ENCODE data around the gene QDPR.
"Not testable (repeated sequence)": the region's sequence is repeated elsewhere in the genome, so short reads cannot be mapped to it uniquely, and the experiment has no call there.

The QDPR gene

GRCh38 chr4:17544205-17544604, 32.3 kb upstream of the QDPR start:
- peaks cover 4% of the 10 kb centered on the region for H3K27me3 Mint-ChIP-seq
- H3K36me3 Mint-ChIP-seq, result no peaks in the 10 kb centered on the region
- no peaks in the 10 kb centered on the region for H3K9me3 Mint-ChIP-seq (ENCODE audit: low read depth)
- no peak overlapping the region for H3K27ac Mint-ChIP-seq
- no peak overlapping the region for H3K4me3 Mint-ChIP-seq
- peaks cover 2% of the 10 kb centered on the region for H3K4me1 Mint-ChIP-seq (ENCODE audit: low read depth)

GRCh38 chr4:17537060-17537459, 25.2 kb upstream of the QDPR start:
- not testable (repeated sequence) for H3K27ac Mint-ChIP-seq; H3K4me1 Mint-ChIP-seq (ENCODE audit: low read depth); H3K4me3 Mint-ChIP-seq; H3K36me3 Mint-ChIP-seq; H3K9me3 Mint-ChIP-seq (ENCODE audit: low read depth); H3K27me3 Mint-ChIP-seq

GRCh38 chr4:17535906-17536305, 24.0 kb upstream of the QDPR start:
- no peak overlapping the region for H3K27ac Mint-ChIP-seq
- peaks cover 1% of the 10 kb centered on the region for H3K27me3 Mint-ChIP-seq
- H3K9me3 Mint-ChIP-seq (ENCODE audit: low read depth), result no peaks in the 10 kb centered on the region
- H3K4me3 Mint-ChIP-seq, result no peak overlapping the region
- no peaks in the 10 kb centered on the region for H3K4me1 Mint-ChIP-seq (ENCODE audit: low read depth)
- no peaks in the 10 kb centered on the region for H3K36me3 Mint-ChIP-seq

GRCh38 chr4:17535242-17535641, 23.4 kb upstream of the QDPR start:
- H3K4me3 Mint-ChIP-seq, result no peak overlapping the region
- H3K27ac Mint-ChIP-seq, result no peak overlapping the region
- no peaks in the 10 kb centered on the region for H3K36me3 Mint-ChIP-seq
- H3K4me1 Mint-ChIP-seq (ENCODE audit: low read depth), result no peaks in the 10 kb centered on the region
- no peaks in the 10 kb centered on the region for H3K9me3 Mint-ChIP-seq (ENCODE audit: low read depth)
- peaks cover 3% of the 10 kb centered on the region for H3K27me3 Mint-ChIP-seq

- no peaks in the 10 kb centered on the region for H3K9me3 Mint-ChIP-seq (ENCODE audit: low read depth)
- no peak overlapping the region for H3K27ac Mint-ChIP-seq
- no peaks in the 10 kb centered on the region for H3K36me3 Mint-ChIP-seq
- no peaks in the 10 kb centered on the region for H3K4me1 Mint-ChIP-seq (ENCODE audit: low read depth)
- H3K27me3 Mint-ChIP-seq, result peaks cover 1% of the 10 kb centered on the region
- H3K4me3 Mint-ChIP-seq, result no peak overlapping the region
Measured at GRCh38 chr4:17534705-17535104, 22.8 kb upstream of the QDPR start.

GRCh38 chr4:17531538-17532285, 19.8 kb upstream of the QDPR start:
- Mint-ChIP-seq H3K27me3 (peaks cover 10% of the 10 kb centered on the region), H3K27ac (no peak overlapping the region), H3K9me3 (ENCODE audit: low read depth) (no peaks in the 10 kb centered on the region), H3K4me3 (no peak overlapping the region), H3K36me3 (no peaks in the 10 kb centered on the region), H3K4me1 (ENCODE audit: low read depth) (no peaks in the 10 kb centered on the region)

- H3K27ac Mint-ChIP-seq, result no peak overlapping the region
- no peaks in the 10 kb centered on the region for H3K9me3 Mint-ChIP-seq (ENCODE audit: low read depth)
- H3K4me1 Mint-ChIP-seq (ENCODE audit: low read depth), result no peaks in the 10 kb centered on the region
- H3K4me3 Mint-ChIP-seq, result no peak overlapping the region
- H3K27me3 Mint-ChIP-seq, result peaks cover 15% of the 10 kb centered on the region
- no peaks in the 10 kb centered on the region for H3K36me3 Mint-ChIP-seq
Measured at GRCh38 chr4:17528551-17529165, 16.8 kb upstream of the QDPR start.

- no peak overlapping the region for H3K4me3 Mint-ChIP-seq
- H3K27me3 Mint-ChIP-seq, result peaks cover 17% of the 10 kb centered on the region
- H3K27ac Mint-ChIP-seq, result no peak overlapping the region
- H3K4me1 Mint-ChIP-seq (ENCODE audit: low read depth), result no peaks in the 10 kb centered on the region
- H3K9me3 Mint-ChIP-seq (ENCODE audit: low read depth), result no peaks in the 10 kb centered on the region
- H3K36me3 Mint-ChIP-seq, result no peaks in the 10 kb centered on the region
Measured at GRCh38 chr4:17526695-17527477, 15.0 kb upstream of the QDPR start.

GRCh38 chr4:17523662-17524061, 11.8 kb upstream of the QDPR start:
- H3K27ac Mint-ChIP-seq, result no peak overlapping the region
- H3K27me3 Mint-ChIP-seq, result peaks cover 22% of the 10 kb centered on the region
- no peaks in the 10 kb centered on the region for H3K4me1 Mint-ChIP-seq (ENCODE audit: low read depth)
- H3K36me3 Mint-ChIP-seq, result no peaks in the 10 kb centered on the region
- H3K9me3 Mint-ChIP-seq (ENCODE audit: low read depth), result no peaks in the 10 kb centered on the region
- no peak overlapping the region for H3K4me3 Mint-ChIP-seq

- no peak overlapping the region for H3K4me3 Mint-ChIP-seq
- H3K27ac Mint-ChIP-seq, result no peak overlapping the region
- H3K27me3 Mint-ChIP-seq, result peaks cover 20% of the 10 kb centered on the region
- no peaks in the 10 kb centered on the region for H3K9me3 Mint-ChIP-seq (ENCODE audit: low read depth)
- no peaks in the 10 kb centered on the region for H3K36me3 Mint-ChIP-seq
- H3K4me1 Mint-ChIP-seq (ENCODE audit: low read depth), result no peaks in the 10 kb centered on the region
Measured at GRCh38 chr4:17521595-17521994, 9.7 kb upstream of the QDPR start.

- Mint-ChIP-seq H3K4me3 (no peak overlapping the region), H3K27ac (no peak overlapping the region), H3K27me3 (peaks cover 14% of the 10 kb centered on the region), H3K36me3 (no peaks in the 10 kb centered on the region), H3K9me3 (ENCODE audit: low read depth) (no peaks in the 10 kb centered on the region), H3K4me1 (ENCODE audit: low read depth) (peaks cover 4% of the 10 kb centered on the region)
Measured at GRCh38 chr4:17517664-17518063, 5.8 kb upstream of the QDPR start.

GRCh38 chr4:17516980-17517379, 5.1 kb upstream of the QDPR start:
- Mint-ChIP-seq H3K9me3 (ENCODE audit: low read depth) (no peaks in the 10 kb centered on the region), H3K27ac (no peak overlapping the region), H3K36me3 (no peaks in the 10 kb centered on the region), H3K4me1 (ENCODE audit: low read depth) (peaks cover 9% of the 10 kb centered on the region), H3K4me3 (no peak overlapping the region), H3K27me3 (peaks cover 14% of the 10 kb centered on the region)

- Mint-ChIP-seq H3K36me3 (no peaks in the 10 kb centered on the region), H3K27ac (no peak overlapping the region)
Measured at GRCh38 chr4:17515445-17516407, 3.8 kb upstream of the QDPR start.

GRCh38 chr4:17514865-17515264, 3.0 kb upstream of the QDPR start, which contains the start of gene CLRN2:
Gene CLRN2, plus strand, starts transcription at chr4:17515165. Its CDS starts 102 bp downstream, at chr4:17515267.
- H3K4me1 Mint-ChIP-seq (ENCODE audit: low read depth), result peaks cover 25% of the 10 kb centered on the region
- H3K36me3 Mint-ChIP-seq, result peaks cover 3% of the 10 kb centered on the region
- no peaks in the 10 kb centered on the region for H3K9me3 Mint-ChIP-seq (ENCODE audit: low read depth)
- peaks cover 11% of the 10 kb centered on the region for H3K27me3 Mint-ChIP-seq
- H3K4me3 Mint-ChIP-seq, result no peak within 1 kb of the TSS
- H3K27ac Mint-ChIP-seq, result no peak within 1 kb of the TSS

More at GRCh38 chr4:17515445-17516407, 3.8 kb upstream of the QDPR start:
- H3K4me1 Mint-ChIP-seq (ENCODE audit: low read depth), result peaks cover 17% of the 10 kb centered on the region
- no peak overlapping the region for H3K4me3 Mint-ChIP-seq
- no peaks in the 10 kb centered on the region for H3K9me3 Mint-ChIP-seq (ENCODE audit: low read depth)
- peaks cover 14% of the 10 kb centered on the region for H3K27me3 Mint-ChIP-seq

All from activated naive CD8-positive, alpha-beta T cell (primary cell).